DND-41 (cell line): ENCODE data around the gene ACTRT1.

ENCODE experiments used
- ATAC-seq: fragments of 200-7000 bp; cut with Tn5 transposase; 3 replicates; pipeline ENCODE4 v1.9.1; 2021; ENCODE audit warnings: low read depth; ENCODE audit not compliant: insufficient read depth
- DNase-seq: peaks from one replicate; pipeline ENCODE4 v3.0.0-alpha.2; 2020
- H2AFZ ChIP-seq: 2 replicates; pipeline ENCODE4 v1.6.0; 2012; ENCODE audit warnings: low read depth, low read length
- H3K27ac ChIP-seq: 2 replicates; pipeline ENCODE4 v1.5.1; 2012; ENCODE audit warnings: low read length, inconsistent platforms
- H3K27me3 ChIP-seq: fragments of 200-600 bp; sonication (generic); 2 replicates; pipeline ENCODE4 v1.6.0; 2012; ENCODE audit warnings: low read length, mild to moderate bottlenecking, inconsistent platforms; ENCODE audit not compliant: insufficient read depth, poor library complexity
- H3K36me3 ChIP-seq: 2 replicates; pipeline ENCODE4 v1.5.1; 2012; ENCODE audit warnings: low read length, inconsistent platforms; ENCODE audit not compliant: insufficient read depth
- H3K4me1 ChIP-seq: 2 replicates; pipeline ENCODE4 v1.5.1; 2012; ENCODE audit warnings: mild to moderate bottlenecking, low read length; ENCODE audit not compliant: insufficient read depth
- H3K4me2 ChIP-seq: 2 replicates; pipeline ENCODE4 v1.6.0; 2012; ENCODE audit warnings: mild to moderate bottlenecking, moderate library complexity, low read length, inconsistent platforms; ENCODE audit not compliant: insufficient read depth
- H3K4me3 ChIP-seq, 2 experiments: fragments of 200-600 bp in 1 of 2; shearing (Covaris generic) in 1 of 2; 2 replicates each; pipeline ENCODE4 v1.5.1; 2012 to 2016; ENCODE audit warnings: inconsistent platforms in 2 of 2, low read length in 2 of 2, mild to moderate bottlenecking in 2 of 2, low read depth in 1 of 2, moderate library complexity in 1 of 2
- H3K79me2 ChIP-seq: 2 replicates; pipeline ENCODE4 v1.6.0; 2012; ENCODE audit warnings: low read length, inconsistent platforms; ENCODE audit not compliant: insufficient read depth
- H3K9ac ChIP-seq: 2 replicates; pipeline ENCODE4 v1.6.0; 2012; ENCODE audit warnings: low read depth, mild to moderate bottlenecking, inconsistent platforms, low read length, moderate library complexity
- H3K9me3 ChIP-seq: 2 replicates; pipeline ENCODE4 v1.5.1; 2012; ENCODE audit warnings: low read length, moderate library complexity, mild to moderate bottlenecking, inconsistent platforms; ENCODE audit not compliant: insufficient read depth, severe bottlenecking
- H4K20me1 ChIP-seq: 2 replicates; pipeline ENCODE4 v1.6.0; 2012; ENCODE audit warnings: low read length; ENCODE audit not compliant: insufficient read depth
- EZH2 ChIP-seq: IDR thresholded peaks from 3 replicates; pipeline ENCODE4 v1.6.1; 2012; ENCODE audit warnings: borderline replicate concordance, low read depth, mild to moderate bottlenecking, moderate library complexity, low read length, inconsistent platforms; ENCODE audit not compliant: severe bottlenecking
- TF ChIP-seq, protein P1 (sequence below): IDR thresholded peaks from 2 replicates; pipeline ENCODE4 v1.5.1; 2012; ENCODE audit warnings: borderline replicate concordance, low read length, moderate library complexity, mild to moderate bottlenecking; ENCODE audit not compliant: poor library complexity, severe bottlenecking; ENCODE audit errors: extremely low read depth

ACTRT1 gene

GRCh38 chrX:128035318-128035717 is 16.9 kb downstream of the ACTRT1 start:
- TF ChIP-seq, protein P1, sequence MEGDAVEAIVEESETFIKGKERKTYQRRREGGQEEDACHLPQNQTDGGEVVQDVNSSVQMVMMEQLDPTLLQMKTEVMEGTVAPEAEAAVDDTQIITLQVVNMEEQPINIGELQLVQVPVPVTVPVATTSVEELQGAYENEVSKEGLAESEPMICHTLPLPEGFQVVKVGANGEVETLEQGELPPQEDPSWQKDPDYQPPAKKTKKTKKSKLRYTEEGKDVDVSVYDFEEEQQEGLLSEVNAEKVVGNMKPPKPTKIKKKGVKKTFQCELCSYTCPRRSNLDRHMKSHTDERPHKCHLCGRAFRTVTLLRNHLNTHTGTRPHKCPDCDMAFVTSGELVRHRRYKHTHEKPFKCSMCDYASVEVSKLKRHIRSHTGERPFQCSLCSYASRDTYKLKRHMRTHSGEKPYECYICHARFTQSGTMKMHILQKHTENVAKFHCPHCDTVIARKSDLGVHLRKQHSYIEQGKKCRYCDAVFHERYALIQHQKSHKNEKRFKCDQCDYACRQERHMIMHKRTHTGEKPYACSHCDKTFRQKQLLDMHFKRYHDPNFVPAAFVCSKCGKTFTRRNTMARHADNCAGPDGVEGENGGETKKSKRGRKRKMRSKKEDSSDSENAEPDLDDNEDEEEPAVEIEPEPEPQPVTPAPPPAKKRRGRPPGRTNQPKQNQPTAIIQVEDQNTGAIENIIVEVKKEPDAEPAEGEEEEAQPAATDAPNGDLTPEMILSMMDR, result no peak
- TF ChIP-seq EZH2, result no peak
- no peaks in the 10 kb centered on the region for H3K4me1 ChIP-seq
- no peaks in the 10 kb centered on the region for H3K36me3 ChIP-seq
- H3K4me2 ChIP-seq, result no peak overlapping the region
- DNase-seq (no peak), ATAC-seq (no peak)
- H2AFZ ChIP-seq, result no peak overlapping the region
- H3K27ac ChIP-seq, result no peak overlapping the region
- H4K20me1 ChIP-seq, result no peaks in the 10 kb centered on the region
- H3K27me3 ChIP-seq, result no peaks in the 10 kb centered on the region
- H3K9me3 ChIP-seq, result no peaks in the 10 kb centered on the region
- no peaks in the 10 kb centered on the region for H3K79me2 ChIP-seq
- no peak overlapping the region for H3K9ac ChIP-seq
- no peak overlapping the region for H3K4me3 ChIP-seq

DNA sequence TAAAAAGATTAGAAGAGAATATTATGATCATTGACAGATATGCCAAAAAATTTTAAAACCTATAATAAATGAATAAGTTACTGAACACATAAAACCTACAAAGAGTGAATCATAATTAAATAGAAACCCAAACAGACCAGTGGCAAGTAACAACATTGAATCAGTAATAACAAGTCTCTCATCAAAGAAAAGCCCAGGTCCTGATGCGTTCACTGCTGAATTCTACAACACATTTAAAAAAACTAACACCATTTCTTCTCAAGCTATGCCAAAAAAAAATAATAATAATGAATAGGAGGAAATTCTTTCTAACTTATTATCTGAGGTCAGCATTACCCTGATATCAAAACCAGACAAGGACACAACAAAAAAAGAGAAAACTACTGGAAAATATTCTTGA is 30.6 kb downstream of the ACTRT1 start:
- no peak for TF ChIP-seq EZH2
- TF ChIP-seq, protein P1, result no peak
- no peaks in the 10 kb centered on the region for H4K20me1 ChIP-seq
- H2AFZ ChIP-seq, result no peak overlapping the region
- H3K4me3 ChIP-seq, result no peak overlapping the region
- no peaks in the 10 kb centered on the region for H3K4me1 ChIP-seq
- no peak overlapping the region for H3K4me2 ChIP-seq
- no peaks in the 10 kb centered on the region for H3K79me2 ChIP-seq
- DNase-seq (no peak), ATAC-seq (no peak)
- H3K36me3 ChIP-seq, result no peaks in the 10 kb centered on the region
- no peak overlapping the region for H3K27ac ChIP-seq
- H3K9ac ChIP-seq, result no peak overlapping the region
- no peaks in the 10 kb centered on the region for H3K27me3 ChIP-seq
- H3K9me3 ChIP-seq, result no peaks in the 10 kb centered on the region

- Histone ChIP-seq H3K36me3 (no peaks in the 10 kb centered on the region), H3K4me3 (no peak overlapping the region), H3K27ac (no peak overlapping the region), H3K9me3 (no peaks in the 10 kb centered on the region), H3K4me1 (no peaks in the 10 kb centered on the region), H3K27me3 (no peaks in the 10 kb centered on the region), H4K20me1 (no peaks in the 10 kb centered on the region), H2AFZ (no peak overlapping the region), H3K79me2 (no peaks in the 10 kb centered on the region), H3K4me2 (no peak overlapping the region), H3K9ac (no peak overlapping the region)
- TF ChIP-seq, protein P1, result no peak
- TF ChIP-seq EZH2, result no peak
- DNase-seq (no peak), ATAC-seq (no peak)
Observed at GRCh38 chrX:128020701-128021100, 31.5 kb downstream of the ACTRT1 start.

GRCh38 chrX:128019218-128019617 is 33.0 kb downstream of the ACTRT1 start:
- no peak overlapping the region for H3K27ac ChIP-seq
- no peaks in the 10 kb centered on the region for H3K27me3 ChIP-seq
- no peak for TF ChIP-seq EZH2
- TF ChIP-seq, protein P1, result no peak
- no peak overlapping the region for H3K9ac ChIP-seq
- H3K79me2 ChIP-seq, result no peaks in the 10 kb centered on the region
- ATAC-seq, result no peak
- H3K9me3 ChIP-seq, result no peaks in the 10 kb centered on the region
- H3K4me1 ChIP-seq, result no peaks in the 10 kb centered on the region
- H2AFZ ChIP-seq, result no peak overlapping the region
- H3K4me3 ChIP-seq, result no peak overlapping the region
- H4K20me1 ChIP-seq, result no peaks in the 10 kb centered on the region
- DNase-seq, result no peak
- no peak overlapping the region for H3K4me2 ChIP-seq
- no peaks in the 10 kb centered on the region for H3K36me3 ChIP-seq
